ENCODE data around the gene LCN15.
"Not testable (repeated sequence)": the region's sequence is repeated elsewhere in the genome, so short reads cannot be mapped to it uniquely, and the experiment has no call there.

The LCN15 gene, protein sequence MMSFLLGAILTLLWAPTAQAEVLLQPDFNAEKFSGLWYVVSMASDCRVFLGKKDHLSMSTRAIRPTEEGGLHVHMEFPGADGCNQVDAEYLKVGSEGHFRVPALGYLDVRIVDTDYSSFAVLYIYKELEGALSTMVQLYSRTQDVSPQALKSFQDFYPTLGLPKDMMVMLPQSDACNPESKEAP

GRCh38 chr9:136764301-136764891, at the start of gene LCN15:
LCN15 (minus strand) TSS chr9:136764518; CDS start chr9:136764488, 30 bp downstream.
- no peak for DNase-seq

DNA sequence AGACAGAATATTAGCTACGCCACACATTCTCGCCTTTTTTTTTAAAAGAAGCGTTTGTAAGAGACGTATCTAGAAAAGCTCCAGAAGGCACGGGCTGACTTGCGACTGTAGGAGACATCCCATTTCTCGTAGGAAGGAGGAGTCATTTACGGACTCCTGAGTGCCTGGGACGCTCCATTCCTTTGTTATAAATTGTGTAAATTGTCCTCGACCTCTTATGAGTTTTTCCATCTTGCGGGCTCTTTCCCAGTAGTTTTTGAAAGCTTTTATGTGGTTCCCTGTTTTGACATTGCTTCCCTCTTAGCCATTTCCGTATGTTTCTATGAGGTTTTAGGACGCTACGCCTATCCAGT, 44.5 kb upstream of the LCN15 start:
- no peak for DNase-seq

DNA sequence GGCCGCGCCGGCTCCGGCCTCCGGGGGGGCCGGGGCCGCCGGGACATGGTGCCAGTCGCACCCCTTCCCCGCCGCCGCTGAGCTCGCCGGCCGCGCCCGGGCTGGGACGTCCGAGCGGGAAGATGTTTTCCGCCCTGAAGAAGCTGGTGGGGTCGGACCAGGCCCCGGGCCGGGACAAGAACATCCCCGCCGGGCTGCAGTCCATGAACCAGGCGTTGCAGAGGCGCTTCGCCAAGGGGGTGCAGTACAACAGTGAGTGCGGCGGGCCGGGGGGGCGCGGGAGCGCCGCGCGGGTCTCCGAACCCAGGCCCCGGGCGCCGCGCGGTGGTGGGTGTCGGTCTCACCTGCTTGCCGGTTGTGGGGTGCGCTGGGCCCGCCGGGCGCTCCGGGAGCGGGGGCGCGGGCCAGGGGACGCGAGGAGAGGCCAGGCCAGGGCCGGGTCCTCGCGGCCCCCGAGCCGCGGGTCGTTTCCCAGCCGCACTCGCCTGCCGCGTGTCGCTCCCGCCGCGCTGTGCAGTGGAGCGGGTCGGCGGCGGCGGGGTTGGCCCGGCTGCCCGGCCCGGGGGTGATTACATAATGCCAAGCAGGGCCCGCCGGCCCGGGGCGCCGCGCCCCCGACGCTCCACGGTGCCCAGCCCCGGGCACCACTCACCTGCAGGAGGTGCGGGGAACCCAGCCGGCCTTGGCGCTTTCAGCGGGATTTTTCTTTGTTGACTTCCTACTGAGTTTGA, 43.9 kb upstream of the LCN15 start:
- DNase-seq = peak; percentile 58 to 64

- DNase-seq = peak; percentile 85 to 89
Observed at GRCh38 chr9:136807281-136808074, 43.2 kb upstream of the LCN15 start, which contains the start of gene RABL6. RABL6 (plus strand) TSS chr9:136807948; CDS start chr9:136808197, 249 bp downstream.

GRCh38 chr9:136806631-136807201, 42.4 kb upstream of the LCN15 start:
- DNase-seq = no peak

GRCh38 chr9:136806067-136806466, 41.7 kb upstream of the LCN15 start:
- DNase-seq = no peak

DNA sequence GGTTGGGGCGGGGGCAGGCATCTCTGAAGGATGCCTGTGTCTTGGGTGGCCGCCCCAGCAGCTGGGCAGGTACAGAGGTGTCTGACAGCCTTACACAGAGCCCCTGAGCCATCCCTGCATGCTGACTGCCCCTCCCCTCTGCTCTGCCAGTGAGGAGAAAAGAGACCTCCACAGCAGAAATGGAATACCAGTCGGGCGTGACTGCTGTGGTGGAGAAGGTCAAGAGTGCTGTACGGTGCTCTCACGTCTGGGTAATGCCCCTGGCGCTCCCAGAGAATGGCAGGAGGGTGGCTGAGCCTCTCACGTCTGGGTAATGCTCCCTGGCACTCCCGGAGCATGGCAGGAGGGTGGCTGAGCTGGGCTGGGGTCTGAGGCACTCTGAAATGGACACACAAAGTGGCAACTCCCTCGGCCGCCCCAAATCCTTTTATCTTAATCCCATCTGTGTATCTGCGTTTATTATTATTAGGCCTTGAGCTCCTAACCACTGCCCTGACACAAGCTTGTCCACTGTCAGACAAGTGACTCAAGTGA, 41.0 kb upstream of the LCN15 start:
- DNase-seq = no peak

- no peak for DNase-seq
Observed at GRCh38 chr9:136804509-136805206, 40.3 kb upstream of the LCN15 start.

DNA sequence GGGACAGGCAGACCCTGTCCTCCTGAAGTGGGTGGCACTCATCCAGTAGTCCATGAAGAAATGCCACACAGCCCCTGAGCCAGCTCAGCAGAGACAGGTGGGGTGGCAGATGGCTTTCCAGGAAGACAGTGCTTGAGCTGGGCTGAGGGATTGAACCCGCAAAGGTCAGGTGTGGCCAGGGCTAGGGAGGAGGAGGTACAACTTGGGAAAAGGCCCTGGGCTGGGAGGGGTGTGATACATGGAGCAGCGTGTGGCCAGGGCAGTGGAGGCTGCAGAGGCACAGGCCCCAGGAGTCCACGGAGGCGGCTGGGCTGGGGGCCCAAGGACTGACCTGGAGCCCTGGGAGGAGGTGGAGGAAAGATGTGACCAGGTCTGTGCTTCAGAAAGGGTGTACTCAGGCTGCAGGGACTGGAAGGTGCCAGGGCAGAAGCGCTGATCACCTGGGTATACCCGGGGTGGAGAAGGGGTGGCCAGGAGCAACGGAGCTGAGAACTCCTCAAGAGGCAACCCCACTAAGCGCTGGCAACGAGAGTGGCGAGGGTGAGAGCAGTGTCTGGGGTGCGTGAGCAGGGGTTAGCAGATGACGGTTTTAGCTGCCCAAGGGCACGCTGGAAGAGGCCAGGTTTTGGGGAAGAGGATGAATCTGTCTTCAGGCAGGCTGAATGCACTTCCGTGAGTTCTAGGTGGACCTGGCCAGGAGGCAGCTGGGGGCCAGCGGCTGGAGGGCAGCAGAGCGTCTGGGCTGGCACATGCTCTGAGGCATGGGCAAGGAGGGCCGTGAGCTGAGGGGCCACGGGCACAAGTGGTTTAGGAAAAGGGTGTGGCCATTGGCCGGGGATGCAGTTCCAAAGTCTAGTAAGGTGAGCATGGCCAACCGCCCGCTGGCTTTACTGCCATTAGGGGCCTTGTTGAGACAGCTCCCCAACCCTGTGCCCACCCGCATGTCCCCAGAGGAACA, 39.5 kb upstream of the LCN15 start:
- no peak for DNase-seq

DNA sequence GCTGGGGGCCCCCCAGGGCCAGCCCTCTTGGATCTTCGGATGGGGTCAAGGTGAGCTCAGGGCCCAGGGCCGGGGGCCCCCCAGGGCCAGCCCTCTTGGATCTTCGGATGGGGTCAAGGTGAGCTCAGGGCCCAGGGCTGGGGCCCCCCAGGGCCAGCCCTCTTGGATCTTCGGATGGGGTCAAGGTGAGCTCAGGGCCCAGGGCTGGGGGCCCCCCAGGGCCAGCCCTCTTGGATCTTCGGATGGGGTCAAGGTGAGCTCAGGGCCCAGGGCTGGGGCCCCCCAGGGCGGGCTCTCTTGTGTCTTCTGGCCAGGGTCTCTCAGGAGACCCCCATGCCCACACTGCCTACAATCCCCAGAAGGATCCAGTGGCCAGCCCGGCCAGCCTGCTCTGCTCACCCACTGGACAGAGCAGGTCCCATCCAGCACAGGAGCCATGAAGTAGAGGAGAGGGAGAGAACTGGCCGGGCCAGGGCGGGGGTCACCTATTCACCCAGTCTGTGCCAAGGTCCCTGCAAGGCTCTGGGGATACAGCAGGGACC, 38.8 kb upstream of the LCN15 start:
- DNase-seq = not testable (repeated sequence)

GRCh38 chr9:136802321-136802720, 38.0 kb upstream of the LCN15 start:
- DNase-seq = no peak

DNA sequence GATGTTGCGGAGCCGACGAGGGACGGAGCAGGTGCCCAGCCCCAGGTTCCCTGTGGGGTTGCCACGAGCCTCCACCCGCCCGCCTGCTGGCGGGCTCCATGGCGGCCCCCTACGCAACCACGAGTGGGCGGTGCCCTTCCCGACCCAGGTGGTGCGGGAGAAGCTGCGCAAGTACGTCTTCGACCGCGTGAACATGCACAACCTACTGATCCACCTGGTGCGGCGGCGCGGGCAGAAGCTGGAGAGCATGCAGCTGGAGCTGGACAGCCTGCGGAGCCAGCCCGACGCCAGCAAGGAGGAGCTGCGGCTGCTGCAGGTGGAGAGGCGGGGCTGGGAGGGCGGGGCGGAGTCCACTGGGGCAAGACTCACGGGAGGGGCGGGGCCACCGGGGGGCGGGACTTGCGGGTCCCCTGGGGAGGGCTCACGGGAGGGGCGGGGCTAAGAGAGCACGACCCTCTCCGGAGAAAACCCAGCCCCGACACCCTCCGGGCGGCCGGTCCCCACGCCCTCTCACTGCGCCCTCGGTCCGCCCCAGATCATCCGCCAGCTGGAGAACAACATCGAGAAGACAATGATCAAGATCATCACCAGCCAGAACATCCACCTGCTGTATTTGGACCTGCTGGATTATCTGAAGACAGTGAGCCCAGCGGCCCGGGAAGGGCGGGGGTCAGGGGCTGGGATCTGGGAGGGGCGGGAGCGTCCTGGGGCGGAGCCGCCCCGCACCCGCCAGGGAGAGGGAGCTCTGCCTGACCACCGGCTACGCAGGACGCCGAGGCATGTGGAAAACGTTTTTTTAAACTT, 35.7 kb upstream of the LCN15 start:
- peak; percentile 94 to 95 for DNase-seq

- DNase-seq = no peak
Observed at GRCh38 chr9:136799079-136799853, 34.9 kb upstream of the LCN15 start.

DNA sequence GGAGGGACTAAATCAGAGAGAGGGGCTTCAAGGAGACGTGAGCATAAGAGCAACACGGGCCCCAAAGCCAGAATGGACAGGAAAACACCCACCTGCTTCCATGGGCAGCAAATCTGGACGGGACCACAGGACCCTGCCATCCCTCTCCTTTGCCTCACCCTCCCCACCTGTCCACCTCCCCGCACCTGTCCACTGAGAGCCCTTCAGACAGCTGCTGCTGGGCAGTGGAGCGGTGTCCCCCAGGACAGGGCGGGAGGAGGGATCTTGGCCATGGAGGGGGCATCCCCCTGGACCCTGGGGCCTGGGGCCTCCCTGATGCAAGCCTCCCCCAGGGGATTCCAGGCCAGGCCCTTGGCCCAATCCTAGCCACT, 34.4 kb upstream of the LCN15 start:
- no peak for DNase-seq

GRCh38 chr9:136796775-136797347, 32.5 kb upstream of the LCN15 start:
- not testable (repeated sequence) for DNase-seq

- DNase-seq = no peak
Observed at GRCh38 chr9:136796238-136796774, 32.0 kb upstream of the LCN15 start, which contains the start of gene CCDC183. CCDC183 (plus strand) TSS chr9:136796338; CDS start chr9:136796398, 60 bp downstream.

- no peak for DNase-seq
Observed at GRCh38 chr9:136795000-136795348, 30.7 kb upstream of the LCN15 start.

All from activated T-cell treated with anti-CD3 and anti-CD28 coated beads, Interleukin-2, amount 50 U/mL, for 48 hours (primary cell).